GM18907 (cell line): ENCODE measurements around the gene MTARC1.

Source experiments
- ATAC-seq: cut with Tn5 transposase; IDR thresholded peaks from one replicate; pipeline ENCODE4 v1.9.1; 2021; ENCODE audit warnings: mild to moderate bottlenecking, moderate library complexity; ENCODE audit not compliant: unreplicated experiment

MTARC1 gene

DNA sequence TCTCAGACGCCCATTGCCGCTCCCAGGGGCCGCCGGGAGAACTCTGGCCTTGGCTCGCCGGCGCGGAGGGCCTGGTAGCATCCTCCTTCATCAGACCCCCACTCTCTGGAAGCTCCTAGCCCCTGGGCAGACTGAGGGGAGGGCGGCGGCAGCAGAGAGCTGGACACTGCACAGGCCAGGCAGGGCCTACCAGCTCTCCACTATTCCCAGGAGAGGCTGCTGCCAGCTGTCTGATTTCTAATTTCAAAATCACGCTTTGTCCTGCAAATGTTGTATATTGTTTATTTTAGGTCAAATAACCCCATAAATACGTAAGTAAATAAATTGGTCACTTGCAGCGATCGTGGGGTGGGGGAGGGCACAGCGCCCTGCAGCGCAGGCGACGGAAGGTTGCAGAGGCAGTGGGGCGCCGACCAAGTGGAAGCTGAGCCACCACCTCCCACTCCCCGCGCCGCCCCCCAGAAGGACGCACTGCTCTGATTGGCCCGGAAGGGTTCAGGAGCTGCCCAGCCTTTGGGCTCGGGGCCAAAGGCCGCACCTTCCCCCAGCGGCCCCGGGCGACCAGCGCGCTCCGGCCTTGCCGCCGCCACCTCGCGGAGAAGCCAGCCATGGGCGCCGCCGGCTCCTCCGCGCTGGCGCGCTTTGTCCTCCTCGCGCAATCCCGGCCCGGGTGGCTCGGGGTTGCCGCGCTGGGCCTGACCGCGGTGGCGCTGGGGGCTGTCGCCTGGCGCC lies at the start of gene MTARC1:
MTARC1 (plus strand) TSS at position 577 of the 732 bp plus-strand sequence; CDS start at position 609, 32 bp downstream.
- peak; percentile 40 for ATAC-seq

DNA sequence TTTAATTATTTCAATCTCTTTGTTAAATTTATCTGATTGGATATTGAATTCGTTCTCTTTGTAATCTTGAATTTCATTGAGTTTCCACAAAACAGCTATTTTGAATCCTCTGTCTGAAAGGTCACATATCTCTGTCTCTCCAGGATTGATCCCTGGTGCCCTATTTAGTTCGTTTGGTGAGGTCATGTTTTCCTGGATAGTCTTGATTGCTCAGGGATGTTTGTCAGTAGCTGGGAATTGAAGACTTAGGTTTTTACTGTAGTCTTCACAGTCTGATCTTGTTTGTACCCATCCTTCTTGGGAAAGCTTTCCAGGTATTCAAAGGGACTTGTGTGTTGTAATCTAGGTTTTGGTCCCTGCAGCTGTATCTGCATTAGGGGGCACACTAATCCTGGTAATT lies 45.4 kb upstream of the MTARC1 start:
- no peak for ATAC-seq

DNA sequence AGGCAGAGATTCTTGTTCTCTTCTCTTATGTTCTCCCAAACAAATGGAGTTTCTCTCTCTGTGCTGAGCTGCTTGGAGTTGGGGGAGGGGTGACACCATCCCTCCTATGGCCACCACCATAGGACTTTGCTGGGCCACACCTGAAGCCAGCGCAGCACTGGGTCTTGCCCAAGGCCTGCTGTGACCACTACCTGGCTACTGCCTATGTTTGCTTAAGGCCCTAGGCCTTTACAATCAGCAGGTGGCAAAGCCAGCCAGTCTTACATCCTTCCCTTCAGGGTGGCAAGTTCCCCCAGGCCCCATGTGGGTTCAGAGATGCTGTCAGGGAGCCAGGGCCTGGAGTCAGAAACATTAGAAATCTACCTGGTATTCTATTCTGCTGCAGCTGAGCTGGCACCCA lies 44.9 kb upstream of the MTARC1 start:
- ATAC-seq, result no peak

DNA sequence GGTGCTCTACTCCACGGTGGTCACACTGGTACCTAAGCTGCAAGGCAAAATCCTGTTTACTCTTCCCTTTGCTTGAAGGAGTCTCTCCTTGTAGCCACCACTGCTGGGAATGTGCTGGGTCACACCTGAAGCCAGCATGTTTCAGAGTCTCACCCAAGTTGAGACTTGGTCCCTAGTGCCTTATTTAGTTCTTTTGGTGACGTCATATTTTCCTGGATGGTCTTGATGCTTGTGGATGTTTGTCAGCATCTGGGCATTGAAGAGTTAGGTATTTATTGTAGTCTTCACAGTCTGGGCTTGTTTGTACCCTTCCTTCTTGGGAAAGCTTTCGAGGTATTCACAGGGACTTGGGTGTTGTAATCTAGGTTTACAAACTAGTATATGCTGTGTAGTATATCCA lies 44.2 kb upstream of the MTARC1 start:
- ATAC-seq, result no peak

DNA sequence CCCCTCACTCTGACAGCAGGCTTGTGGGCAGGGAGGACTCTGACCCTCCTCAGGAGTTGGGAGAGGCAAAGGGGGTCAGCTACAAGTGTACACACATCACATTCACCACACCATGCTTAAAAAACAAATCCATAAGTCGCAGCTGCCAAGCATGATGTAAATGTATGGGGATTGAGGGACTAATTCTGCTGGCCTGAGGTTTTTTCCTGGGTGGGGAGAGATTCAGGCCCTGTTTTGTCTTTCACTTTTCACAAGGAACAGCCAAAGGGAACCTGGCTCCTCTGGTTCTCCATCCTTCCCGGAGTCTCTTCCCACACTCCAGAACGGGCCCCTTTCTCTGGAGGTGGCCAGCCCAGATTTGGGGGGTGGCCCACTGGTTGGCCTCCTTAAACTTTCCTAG lies 39.9 kb upstream of the MTARC1 start:
- ATAC-seq, result no peak

DNA sequence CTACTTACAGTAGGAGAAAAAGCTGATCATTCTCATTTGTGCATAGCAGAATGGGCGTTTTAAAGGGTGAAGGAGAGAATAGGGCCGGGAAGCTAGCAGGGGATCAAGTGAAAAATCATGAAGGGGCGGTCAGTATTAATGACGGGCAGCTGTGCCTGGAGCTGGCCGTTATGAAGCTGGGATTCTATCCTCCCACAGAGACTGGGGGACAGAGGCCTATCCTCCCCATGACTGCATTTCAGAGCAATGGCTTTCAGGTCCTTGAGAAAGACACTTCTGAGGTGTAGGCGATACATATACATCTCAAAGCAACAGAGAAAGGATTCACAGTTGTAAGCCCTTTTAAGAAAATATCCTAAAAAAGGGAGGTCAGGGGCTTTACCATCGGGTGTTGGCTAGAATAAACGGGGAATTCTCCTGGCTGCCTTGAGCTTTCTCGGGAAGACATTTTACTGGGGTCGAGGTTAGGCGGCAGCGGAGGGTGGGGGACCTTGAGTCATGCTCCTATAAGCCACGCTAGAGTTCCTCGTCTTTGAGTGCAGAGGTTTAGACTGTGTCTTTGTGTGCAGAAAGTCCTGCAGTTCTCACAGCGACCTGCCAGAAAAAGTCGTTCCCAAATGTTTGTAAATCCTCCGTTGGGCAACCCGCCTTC lies 39.1 kb upstream of the MTARC1 start:
- ATAC-seq, result peak; percentile 8

DNA sequence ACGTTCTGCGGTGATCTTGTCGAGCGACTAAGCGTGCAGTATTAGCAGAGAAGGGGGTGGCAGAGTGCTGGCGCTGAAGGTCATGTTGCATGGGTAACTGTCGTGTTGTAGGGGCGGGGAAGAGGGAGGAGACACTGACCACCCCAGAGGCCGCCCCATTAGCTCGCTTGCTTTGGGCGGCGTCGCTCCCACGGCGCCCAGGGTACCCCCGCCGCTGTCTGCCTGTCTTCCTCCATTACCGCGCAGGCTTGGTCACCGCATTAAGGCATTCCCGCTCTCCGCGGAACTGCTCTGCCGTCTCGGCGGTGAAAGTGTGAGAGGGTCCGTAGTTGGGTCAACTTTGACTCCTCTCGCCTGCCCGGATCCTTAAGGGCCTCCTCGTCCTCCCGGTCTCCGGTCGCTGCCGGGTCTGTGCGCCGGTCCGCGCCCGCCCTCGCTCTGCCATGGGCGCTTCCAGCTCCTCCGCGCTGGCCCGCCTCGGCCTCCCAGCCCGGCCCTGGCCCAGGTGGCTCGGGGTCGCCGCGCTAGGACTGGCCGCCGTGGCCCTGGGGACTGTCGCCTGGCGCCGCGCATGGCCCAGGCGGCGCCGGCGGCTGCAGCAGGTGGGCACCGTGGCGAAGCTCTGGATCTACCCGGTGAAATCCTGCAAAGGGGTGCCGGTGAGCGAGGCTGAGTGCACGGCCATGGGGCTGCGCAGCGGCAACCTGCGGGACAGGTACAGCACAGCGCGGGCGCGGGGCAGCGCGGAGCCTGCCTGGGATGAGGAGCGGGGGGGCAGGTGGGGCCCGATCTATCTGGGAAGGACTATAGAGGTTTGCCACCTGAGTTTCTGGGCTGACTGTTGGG lies 38.4 kb upstream of the MTARC1 start, which contains the start of gene MTARC2:
MTARC2 (plus strand) TSS at position 234 of the 846 bp plus-strand sequence; CDS start at position 444, 210 bp downstream.
- ATAC-seq, result peak; percentile 72

DNA sequence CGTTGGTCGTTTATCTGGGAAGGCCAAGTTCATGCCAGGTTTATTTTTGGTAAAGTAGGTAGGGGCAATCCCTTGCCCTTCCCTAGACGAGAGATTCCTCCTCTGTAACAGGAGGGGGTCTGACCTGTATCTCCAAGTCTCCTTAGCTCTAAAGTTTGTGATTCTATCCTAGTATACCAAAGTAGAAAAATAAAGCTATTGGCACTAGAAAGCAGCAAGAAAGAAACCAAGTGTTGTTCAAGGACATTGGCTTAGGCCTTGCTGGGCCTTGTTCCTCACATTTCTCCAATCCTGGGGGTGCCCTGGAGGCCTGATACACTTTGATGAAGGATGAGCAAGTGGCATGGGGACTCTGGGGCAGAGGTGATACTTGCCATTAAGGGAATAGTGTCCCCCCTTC lies 37.8 kb upstream of the MTARC1 start:
- no peak for ATAC-seq

DNA sequence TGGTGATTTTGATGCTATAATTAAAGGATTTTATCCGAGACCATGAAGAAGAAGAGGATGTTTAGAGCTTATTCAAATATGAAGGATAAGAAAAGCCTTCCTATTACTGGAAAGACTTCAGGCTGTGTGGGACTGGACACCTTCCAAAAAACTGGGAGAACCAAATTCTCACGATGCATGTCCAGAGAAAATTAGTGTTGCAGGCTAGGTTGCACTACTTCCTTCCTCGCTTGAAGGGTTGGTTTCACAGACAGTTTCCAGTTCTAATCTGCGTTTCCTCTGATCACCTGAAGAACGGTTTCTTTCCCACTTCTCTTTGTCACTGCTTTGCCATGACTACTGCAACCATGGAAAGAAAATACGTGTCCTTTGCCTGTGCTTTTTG lies 36.6 kb upstream of the MTARC1 start:
- ATAC-seq, result no peak

DNA sequence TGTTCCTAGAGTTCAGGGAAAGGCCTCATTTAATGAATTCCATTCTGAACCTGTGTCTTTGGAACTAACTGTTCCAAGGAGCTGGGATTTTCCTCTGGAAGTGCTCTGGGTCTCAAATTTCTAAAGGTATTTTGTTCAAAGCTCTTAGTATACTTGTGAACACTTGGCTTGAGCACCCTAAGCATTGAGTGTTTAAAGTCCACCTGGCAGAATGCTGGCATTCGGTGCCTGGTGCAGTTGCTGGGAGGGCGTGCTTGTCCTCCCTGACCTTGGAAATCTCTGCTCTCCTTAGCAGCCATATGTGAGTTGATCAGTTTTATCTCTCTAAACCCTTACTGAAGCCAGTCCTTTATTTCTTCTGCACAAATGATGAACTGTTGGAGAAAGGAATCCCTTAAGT lies 35.6 kb upstream of the MTARC1 start:
- no peak for ATAC-seq

DNA sequence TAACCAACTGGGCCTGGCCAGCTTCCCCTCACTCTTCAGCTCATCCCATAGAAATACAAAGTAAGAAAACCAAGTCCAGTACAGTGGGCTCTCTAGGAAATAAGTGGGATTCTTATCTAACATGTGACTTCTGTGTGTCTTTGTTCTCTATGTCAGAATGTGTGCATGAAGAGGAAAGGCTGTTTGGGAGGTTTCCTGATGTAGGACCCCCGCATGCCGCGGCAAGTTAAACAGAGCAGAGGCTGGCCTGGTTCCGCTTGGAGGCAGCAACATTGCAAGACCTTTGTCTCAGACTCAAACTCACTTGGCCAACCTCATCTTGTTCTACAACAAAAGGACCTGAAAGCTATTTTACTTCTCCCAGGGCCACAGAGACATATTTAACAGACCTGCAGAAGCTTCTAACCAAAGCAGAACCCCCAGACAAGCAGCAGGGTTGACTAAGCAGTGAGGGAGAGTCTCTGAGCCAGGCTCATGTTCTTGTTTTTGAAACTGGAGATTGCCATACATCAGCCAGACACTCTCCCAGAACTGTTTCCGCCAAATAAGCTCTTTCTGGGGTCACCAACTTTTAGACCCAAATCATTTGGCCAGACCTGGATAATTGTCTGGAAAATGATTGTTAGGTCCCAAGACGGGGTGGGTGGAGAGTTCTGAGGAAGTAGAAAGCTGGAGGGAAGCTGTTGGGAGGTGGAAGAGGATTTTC lies 32.3 kb upstream of the MTARC1 start:
- ATAC-seq, result no peak

DNA sequence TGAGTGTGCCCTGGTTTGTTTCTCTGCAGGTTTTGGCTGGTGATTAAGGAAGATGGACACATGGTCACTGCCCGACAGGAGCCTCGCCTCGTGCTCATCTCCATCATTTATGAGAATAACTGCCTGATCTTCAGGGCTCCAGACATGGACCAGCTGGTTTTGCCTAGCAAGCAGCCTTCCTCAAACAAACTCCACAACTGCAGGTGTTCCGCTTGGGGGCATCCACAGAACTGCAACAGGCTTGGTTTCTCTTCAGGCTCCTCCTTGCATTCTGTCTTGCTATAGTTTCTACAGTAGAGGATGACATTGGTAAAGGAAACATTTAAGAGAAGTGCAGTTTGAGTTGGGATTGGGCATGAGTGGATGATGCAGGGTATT lies 31.8 kb upstream of the MTARC1 start:
- no peak for ATAC-seq

DNA sequence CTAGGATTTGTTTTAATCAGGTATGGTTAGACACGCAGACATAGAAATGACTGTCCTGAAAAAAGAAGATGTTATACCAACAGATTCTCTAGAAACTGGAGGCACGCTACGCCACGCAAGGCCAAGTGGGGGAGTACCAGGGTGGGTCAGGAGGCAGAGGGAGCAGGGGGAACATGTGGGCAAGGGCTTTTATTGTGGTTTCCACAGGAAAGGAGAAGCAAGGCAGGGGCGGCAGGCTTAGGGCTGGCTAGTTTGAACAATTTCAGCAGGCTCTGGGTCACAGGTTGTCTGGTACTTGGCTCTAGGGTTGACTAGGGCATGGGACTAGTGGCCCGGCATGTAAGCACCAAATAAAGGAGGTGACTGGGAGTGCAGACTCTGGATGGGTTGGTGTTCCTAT lies 31.4 kb upstream of the MTARC1 start:
- no peak for ATAC-seq

DNA sequence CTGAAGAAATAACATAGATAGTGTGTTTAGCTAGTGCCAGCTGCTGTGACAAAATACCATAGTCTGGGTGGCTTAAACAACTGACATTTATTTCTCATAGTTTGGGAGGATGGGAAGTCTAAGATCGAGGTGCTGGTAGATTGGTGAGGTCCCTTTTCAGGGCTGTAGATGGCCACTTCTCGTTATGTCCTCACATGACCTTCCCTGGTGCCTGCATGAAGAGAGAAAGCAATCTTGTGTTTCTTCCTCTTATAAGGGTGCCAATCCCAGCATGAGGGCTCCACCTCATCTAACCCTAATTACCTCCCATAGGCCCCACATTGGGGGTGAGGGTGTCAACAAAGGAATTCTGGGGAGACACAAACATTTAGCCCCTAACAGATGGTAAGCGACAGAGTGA lies 29.3 kb upstream of the MTARC1 start:
- no peak for ATAC-seq

DNA sequence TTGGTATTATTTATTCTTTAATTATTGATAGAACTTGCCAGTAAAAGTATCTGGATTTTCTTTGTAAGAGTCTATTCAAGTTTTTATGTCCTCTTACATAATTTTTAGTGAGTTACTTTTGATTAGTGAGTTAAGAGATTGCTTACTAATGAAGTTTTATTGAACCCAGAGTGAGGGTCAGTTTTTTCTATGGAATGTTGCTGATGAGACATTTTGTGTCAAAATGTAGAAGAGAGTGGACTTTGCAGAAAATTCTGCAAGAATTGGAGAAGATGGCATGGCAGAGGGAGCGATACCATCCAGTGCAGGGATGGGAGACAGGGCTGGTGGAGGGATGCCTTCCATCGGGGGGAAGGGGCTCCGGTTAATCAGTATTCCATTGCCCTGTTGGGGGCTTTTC lies 27.6 kb upstream of the MTARC1 start:
- no peak for ATAC-seq

DNA sequence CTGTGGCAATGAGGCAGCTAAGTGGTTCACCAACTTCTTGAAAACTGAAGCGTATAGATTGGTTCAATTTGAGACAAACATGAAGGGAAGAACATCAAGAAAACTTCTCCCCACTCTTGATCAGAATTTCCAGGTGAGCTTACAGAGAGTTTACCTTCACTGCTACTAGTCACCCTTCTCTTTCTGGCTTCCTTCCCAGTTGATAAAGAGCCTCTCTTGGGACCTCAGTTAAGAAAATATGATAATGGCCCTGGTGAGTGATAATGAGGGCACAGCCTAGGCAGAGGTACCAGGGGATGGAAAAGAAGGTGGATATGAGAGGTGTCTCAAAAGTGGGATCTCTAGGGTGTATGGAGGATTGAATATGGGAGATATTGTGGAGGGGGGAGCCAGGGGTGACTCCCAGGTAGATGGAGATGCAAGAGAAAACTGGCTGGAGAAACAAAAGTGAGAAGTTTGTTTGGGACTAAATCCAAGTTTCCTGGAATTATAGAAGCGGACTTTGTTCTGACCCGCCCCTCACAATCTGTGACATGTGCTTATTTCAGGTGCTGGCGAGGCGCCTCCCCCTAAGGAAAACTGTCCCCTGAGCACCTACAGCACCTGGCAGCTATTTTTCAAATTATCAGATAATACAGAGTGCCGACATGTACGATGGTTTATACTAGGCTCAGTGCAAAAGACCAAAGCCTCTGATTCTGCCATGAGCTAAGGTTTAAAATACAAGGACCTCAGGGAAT lies 24.9 kb upstream of the MTARC1 start:
- no peak for ATAC-seq

DNA sequence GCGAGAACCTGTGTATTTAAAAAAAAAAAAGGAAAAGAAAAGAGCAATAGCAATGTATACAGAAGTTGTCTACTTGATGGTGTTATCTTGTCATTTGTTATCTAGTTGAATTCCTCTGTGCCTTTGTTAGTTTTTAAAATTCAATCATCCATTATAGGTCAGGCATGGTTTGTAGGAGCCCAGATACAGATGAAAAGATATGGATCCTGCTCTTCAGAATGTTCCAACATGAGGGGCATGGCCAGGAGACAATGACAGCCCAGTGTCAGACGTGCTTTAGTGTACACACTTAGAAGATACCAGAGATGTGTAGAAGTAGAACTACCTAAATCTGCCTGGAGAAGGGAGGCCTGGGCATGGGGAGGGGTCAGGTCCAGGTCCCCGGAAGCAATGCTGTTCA lies 22.0 kb upstream of the MTARC1 start:
- ATAC-seq, result no peak

DNA sequence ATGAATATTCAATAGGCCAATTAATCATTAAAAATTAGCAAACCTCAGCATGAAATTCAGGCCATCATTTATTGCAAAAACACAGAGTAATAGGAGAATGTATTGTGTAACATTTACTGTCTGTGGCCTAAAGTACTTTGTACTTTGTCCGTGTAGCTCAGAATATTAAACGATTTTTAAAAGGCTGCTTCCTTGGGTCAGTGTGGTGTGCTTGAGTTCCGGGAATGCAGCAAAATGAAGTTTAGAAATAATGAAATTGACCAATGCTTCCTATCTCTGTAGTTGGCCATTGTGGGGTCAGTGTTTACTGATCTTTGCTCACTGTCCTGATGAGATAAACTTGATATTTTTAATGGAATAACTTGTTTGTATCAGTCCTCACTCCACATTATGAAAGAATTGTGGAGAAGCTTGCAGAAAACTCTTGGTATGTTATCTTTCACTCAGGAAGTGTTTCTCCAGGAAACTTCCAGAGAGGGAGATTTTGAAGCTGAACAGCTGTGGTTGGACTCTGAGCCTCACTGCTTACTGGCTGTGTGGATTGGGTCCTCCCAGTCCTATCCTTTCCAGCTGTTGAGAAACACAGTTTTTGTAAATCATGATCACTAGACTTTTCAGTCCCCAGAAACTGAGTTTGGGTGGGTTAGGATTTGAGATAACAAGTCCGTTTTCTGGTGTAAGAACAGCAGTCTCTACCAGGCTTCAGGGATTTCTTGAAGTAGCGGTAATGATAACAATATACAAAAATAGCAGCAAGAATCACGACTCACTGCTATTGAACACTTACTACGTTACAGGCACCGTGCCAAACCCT lies 19.2 kb upstream of the MTARC1 start:
- ATAC-seq, result no peak

DNA sequence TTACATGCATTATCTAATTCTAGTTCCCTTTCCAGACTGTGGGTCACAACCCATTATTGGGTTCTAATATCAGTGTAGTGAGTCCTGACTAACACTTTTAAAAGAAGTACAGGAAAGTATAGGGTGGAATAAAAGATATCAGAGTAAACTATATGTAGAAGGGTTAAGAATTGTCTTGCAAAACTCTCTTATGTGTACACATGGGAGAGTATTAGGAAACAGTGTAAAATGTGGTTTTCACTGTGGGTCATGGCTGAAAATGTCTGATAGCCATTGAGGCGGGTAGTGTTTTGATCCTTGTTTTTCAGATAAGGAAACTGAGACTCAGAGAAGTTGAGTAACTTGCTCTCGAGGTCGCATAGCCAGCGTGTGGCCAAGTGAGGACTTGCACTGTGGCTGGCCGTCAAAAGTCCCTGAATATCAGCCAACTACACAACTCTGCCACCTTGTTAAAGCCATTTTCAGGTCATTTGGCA lies 18.5 kb upstream of the MTARC1 start:
- ATAC-seq, result no peak
